CD8-positive, alpha-beta memory T cell (primary cell): Measurements from ENCODE around the gene SLC12A7. TPM values are rescaled to one million over a fixed set of nuclear protein-coding genes. Genes with fewer than 3 reads are reported as not detected.

Source experiments
- CTCF ChIA-PET: fragments of 350-600 bp; sonication (Branson Sonifier 250); formaldehyde crosslinking; loops from one replicate; lab custom pipeline; 2021; ENCODE audit warnings: antibody characterized with exemption; lab: Charles Lee
- POLR2A ChIA-PET: fragments of 350-600 bp; sonication (Branson Sonifier 250); formaldehyde crosslinking; loops from one replicate; lab custom pipeline; 2021; ENCODE audit warnings: antibody characterized with exemption; lab: Charles Lee
- DNase-seq, 5 donors: peaks; one replicate each; pipeline versions ENCODE4 v3.0.0 to v3.0.0-alpha.2; 2020 to 2022; ENCODE audit warnings: mixed read lengths in 1 of 5
- H3K27ac ChIP-seq: one replicate; pipeline ENCODE4 v1.7.0; 2013; ENCODE audit warnings: low read depth, mild to moderate bottlenecking, low read length, moderate library complexity
- H3K27me3 ChIP-seq: 2 replicates; pipeline ENCODE4 v1.7.0; 2013; ENCODE audit warnings: low read length, mild to moderate bottlenecking; ENCODE audit not compliant: insufficient read depth, poor library complexity, severe bottlenecking
- H3K36me3 ChIP-seq: 2 replicates; pipeline ENCODE4 v1.7.0; 2013; ENCODE audit warnings: mild to moderate bottlenecking, low read length, moderate library complexity; ENCODE audit not compliant: insufficient read depth
- H3K4me1 ChIP-seq: 2 replicates; pipeline ENCODE4 v1.7.0; 2013; ENCODE audit warnings: mild to moderate bottlenecking, low read length, moderate library complexity; ENCODE audit not compliant: insufficient read depth
- H3K4me3 ChIP-seq: 2 replicates; pipeline ENCODE4 v1.7.0; 2013; ENCODE audit warnings: mild to moderate bottlenecking, low read length
- H3K9me3 ChIP-seq: 2 replicates; pipeline ENCODE4 v1.7.0; 2013; ENCODE audit warnings: mild to moderate bottlenecking, low read length
- H3K27ac Mint-ChIP-seq, 8 donors: one replicate each; pipeline ENCODE4 v1.8.0; 2020 to 2021; ENCODE audit warnings: mixed read lengths in 8 of 8, mild to moderate bottlenecking in 6 of 8, inconsistent platforms in 3 of 8, moderate library complexity in 3 of 8
- H3K27me3 Mint-ChIP-seq, 2 donors: one replicate each; pipeline ENCODE4 v1.8.0; 2020 to 2021; ENCODE audit warnings: mixed read lengths in 2 of 2, mild to moderate bottlenecking in 1 of 2, moderate library complexity in 1 of 2
- H3K36me3 Mint-ChIP-seq, 3 donors: one replicate each; pipeline ENCODE4 v1.8.0; 2020 to 2021; ENCODE audit warnings: mixed read lengths in 3 of 3, inconsistent platforms in 1 of 3, mild to moderate bottlenecking in 1 of 3
- H3K4me1 Mint-ChIP-seq, 3 donors: one replicate each; pipeline ENCODE4 v1.8.0; 2020 to 2021; ENCODE audit warnings: mixed read lengths in 3 of 3, inconsistent platforms in 1 of 3, mild to moderate bottlenecking in 1 of 3
- H3K4me3 Mint-ChIP-seq, 7 donors: one replicate each; pipeline ENCODE4 v1.8.0; 2020 to 2021; ENCODE audit warnings: mixed read lengths in 7 of 7, mild to moderate bottlenecking in 6 of 7, moderate library complexity in 4 of 7, inconsistent platforms in 2 of 7
- H3K9me3 Mint-ChIP-seq, 5 donors: one replicate each; pipeline ENCODE4 v1.8.0; 2020 to 2022; ENCODE audit warnings: mixed read lengths in 5 of 5, mild to moderate bottlenecking in 3 of 5, moderate library complexity in 2 of 5, inconsistent platforms in 1 of 5
- polyA plus RNA-seq: library from polyadenylated mRNA; unstranded; fragments of 300-500 nt; fragmentation: Illumina TruSeq; gene quantifications from one replicate; pipeline ENCODE4 v1.2.3, GENCODE V29; 2021
- total RNA-seq, 2 experiments: library from RNA; stranded (reverse); gene quantifications; one replicate each; pipeline ENCODE4 v1.2.3, GENCODE V29; 2021

SLC12A7 gene
- total and polyA plus RNA-seq, 3 experiments from 2014 or later: 4.9 to 20.0 (median 6.6) TPM

- ChIA-PET CTCF (no interaction called here), POLR2A (no interaction called here)
- H3K36me3 ChIP-seq: peaks cover 5% of the 10 kb centered on the region
- Mint-ChIP-seq H3K36me3 (peaks cover 0 to 5% (median 0%) of the 10 kb centered on the region in 3 donors), H3K9me3 (no peaks in the 10 kb centered on the region), H3K4me1 (no peaks in the 10 kb centered on the region), H3K27ac (peak overlapping the region in 1 of 8 donors; percentile 38), H3K27me3 (no peaks in the 10 kb centered on the region), H3K4me3 (no peak overlapping the region)
- no peaks in the 10 kb centered on the region for H3K9me3 ChIP-seq
- no peak overlapping the region for H3K4me3 ChIP-seq
- H3K27ac ChIP-seq: no peak overlapping the region
- H3K4me1 ChIP-seq: no peaks in the 10 kb centered on the region
- H3K27me3 ChIP-seq: no peaks in the 10 kb centered on the region
- DNase-seq: no peak
Observed at GRCh38 chr5:1074816-1075554, 36.9 kb downstream of the SLC12A7 start.

DNA sequence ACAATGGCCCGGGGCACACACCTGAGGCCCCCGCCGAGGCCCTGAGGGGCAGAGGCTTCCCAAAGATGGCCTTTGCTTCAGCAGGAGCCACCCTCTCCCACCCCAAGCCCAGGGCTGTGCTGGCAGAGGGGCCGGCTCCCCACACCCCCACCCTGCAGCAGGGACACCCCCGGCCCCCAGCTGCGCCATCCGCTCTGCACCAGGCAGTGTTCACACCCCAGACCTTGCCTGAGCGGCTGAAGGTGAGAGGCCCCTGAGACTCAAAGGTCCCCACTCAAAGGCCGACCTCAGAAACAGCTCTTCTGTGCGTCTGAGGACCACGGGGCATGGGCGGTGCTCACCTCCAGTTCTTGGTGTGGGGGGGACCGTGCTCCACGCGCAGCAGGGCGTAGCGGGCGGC, 37.6 kb downstream of the SLC12A7 start:
- Mint-ChIP-seq H3K9me3 (no peaks in the 10 kb centered on the region), H3K4me3 (no peak overlapping the region), H3K27me3 (no peaks in the 10 kb centered on the region), H3K27ac (no peak overlapping the region), H3K4me1 (no peaks in the 10 kb centered on the region), H3K36me3 (peaks cover 0 to 5% (median 0%) of the 10 kb centered on the region in 3 donors)
- no peak overlapping the region for H3K27ac ChIP-seq
- H3K4me3 ChIP-seq: no peak overlapping the region
- no peaks in the 10 kb centered on the region for H3K4me1 ChIP-seq
- CTCF ChIA-PET: no interaction called here
- DNase-seq: no peak
- peaks cover 2% of the 10 kb centered on the region for H3K36me3 ChIP-seq
- no peaks in the 10 kb centered on the region for H3K27me3 ChIP-seq
- H3K9me3 ChIP-seq: no peaks in the 10 kb centered on the region
- POLR2A ChIA-PET: no interaction called here

DNA sequence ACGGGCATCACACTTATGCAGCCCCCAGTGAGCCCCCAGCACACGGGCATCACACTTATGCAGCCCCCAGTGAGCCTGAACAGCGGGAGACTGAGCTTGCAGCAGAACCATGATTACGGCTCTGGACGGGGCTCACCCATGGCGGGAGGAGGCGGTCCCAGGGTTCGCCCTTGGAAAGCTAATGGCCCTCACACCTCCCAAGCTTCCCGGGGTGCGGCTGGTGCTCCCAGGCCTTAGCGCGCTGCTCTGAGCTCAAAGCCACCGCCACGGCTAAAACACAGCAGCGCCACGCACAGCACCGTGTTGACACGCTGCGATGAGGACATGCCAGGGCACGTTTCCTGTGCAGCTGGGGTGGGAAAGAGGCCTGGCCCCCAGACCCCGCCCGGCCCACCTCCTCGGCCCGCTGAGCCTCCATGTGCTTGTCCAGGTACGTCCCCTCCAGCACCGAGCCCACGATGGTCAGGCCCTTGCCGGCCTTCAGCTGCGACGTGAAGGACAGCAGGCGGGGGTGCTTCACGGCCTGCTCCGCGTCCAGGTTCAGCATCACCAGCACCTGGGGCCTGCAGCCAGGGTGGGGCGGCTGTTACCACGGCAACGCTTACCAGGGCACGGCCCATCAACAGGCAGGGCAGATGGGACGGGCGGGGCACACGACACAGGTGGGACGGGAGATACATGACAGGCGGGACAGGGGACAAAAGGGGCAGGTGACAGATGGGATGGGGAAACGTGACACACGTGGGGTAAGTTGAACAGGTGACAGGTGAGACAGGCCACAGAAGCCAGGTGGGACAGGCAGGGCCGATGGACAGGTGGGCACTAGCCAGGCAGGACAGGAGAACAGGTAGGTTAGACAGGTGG, 38.4 kb downstream of the SLC12A7 start:
- no peaks in the 10 kb centered on the region for H3K36me3 ChIP-seq
- no peaks in the 10 kb centered on the region for H3K4me1 Mint-ChIP-seq
- no peaks in the 10 kb centered on the region for H3K4me1 ChIP-seq
- no peaks in the 10 kb centered on the region for H3K27me3 Mint-ChIP-seq
- no peak overlapping the region for H3K27ac ChIP-seq
- H3K4me3 ChIP-seq: no peak overlapping the region
- no peak overlapping the region for H3K4me3 Mint-ChIP-seq
- POLR2A ChIA-PET: no interaction called here
- H3K27ac Mint-ChIP-seq: peak overlapping the region in 2 of 8 donors; percentile 70 to 90
- no peaks in the 10 kb centered on the region for H3K9me3 Mint-ChIP-seq
- no peak for DNase-seq
- H3K36me3 Mint-ChIP-seq: peaks cover 0 to 5% (median 0%) of the 10 kb centered on the region in 3 donors
- CTCF ChIA-PET: no interaction called here
- H3K9me3 ChIP-seq: no peaks in the 10 kb centered on the region
- H3K27me3 ChIP-seq: no peaks in the 10 kb centered on the region

DNA sequence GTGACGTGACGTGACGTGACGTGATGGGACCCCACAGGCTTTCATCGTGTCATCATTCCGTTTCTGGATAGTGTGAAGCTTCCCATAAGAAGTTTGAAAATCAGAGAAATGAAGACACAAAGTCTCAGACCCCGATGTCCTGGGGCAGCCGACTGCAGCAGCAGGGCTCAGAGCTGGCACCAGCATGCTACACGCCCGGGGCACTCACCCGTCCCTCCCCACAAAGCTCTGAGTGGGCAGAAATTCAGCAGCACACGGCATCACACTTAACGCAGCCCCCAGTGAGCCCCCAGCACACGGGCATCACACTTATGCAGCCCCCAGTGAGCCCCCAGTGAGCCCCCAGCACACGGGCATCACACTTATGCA, 42.2 kb downstream of the SLC12A7 start:
- Mint-ChIP-seq H3K36me3 (peaks cover 0 to 3% (median 0%) of the 10 kb centered on the region in 3 donors), H3K9me3 (no peaks in the 10 kb centered on the region), H3K27ac (no peak overlapping the region), H3K4me3 (no peak overlapping the region), H3K4me1 (no peaks in the 10 kb centered on the region), H3K27me3 (no peaks in the 10 kb centered on the region)
- ChIA-PET POLR2A (no interaction called here), CTCF (no interaction called here)
- Histone ChIP-seq H3K9me3 (no peaks in the 10 kb centered on the region), H3K27me3 (no peaks in the 10 kb centered on the region), H3K4me1 (no peaks in the 10 kb centered on the region), H3K27ac (no peak overlapping the region), H3K36me3 (no peaks in the 10 kb centered on the region), H3K4me3 (no peak overlapping the region)
- DNase-seq: no peak

GRCh38 chr5:1068895-1069719, 42.8 kb downstream of the SLC12A7 start:
- Histone ChIP-seq H3K27me3 (no peaks in the 10 kb centered on the region), H3K4me1 (no peaks in the 10 kb centered on the region), H3K9me3 (no peaks in the 10 kb centered on the region), H3K36me3 (no peaks in the 10 kb centered on the region), H3K27ac (no peak overlapping the region), H3K4me3 (no peak overlapping the region)
- Mint-ChIP-seq H3K27ac (no peak overlapping the region), H3K4me1 (no peaks in the 10 kb centered on the region), H3K27me3 (no peaks in the 10 kb centered on the region), H3K36me3 (peaks cover 0 to 3% (median 0%) of the 10 kb centered on the region in 3 donors), H3K9me3 (no peaks in the 10 kb centered on the region), H3K4me3 (no peak overlapping the region)
- ChIA-PET CTCF (no interaction called here), POLR2A (no interaction called here)
- DNase-seq: no peak

GRCh38 chr5:1068204-1068894, 43.5 kb downstream of the SLC12A7 start:
- H3K27ac Mint-ChIP-seq: peak overlapping the region in 1 of 8 donors; percentile 50
- no peaks in the 10 kb centered on the region for H3K36me3 ChIP-seq
- H3K27me3 Mint-ChIP-seq: no peaks in the 10 kb centered on the region
- CTCF ChIA-PET: no interaction called here
- no peaks in the 10 kb centered on the region for H3K4me1 ChIP-seq
- H3K27ac ChIP-seq: no peak overlapping the region
- H3K4me3 Mint-ChIP-seq: no peak overlapping the region
- H3K4me1 Mint-ChIP-seq: no peaks in the 10 kb centered on the region
- no peaks in the 10 kb centered on the region for H3K9me3 Mint-ChIP-seq
- POLR2A ChIA-PET: no interaction called here
- no peaks in the 10 kb centered on the region for H3K9me3 ChIP-seq
- no peak for DNase-seq
- H3K27me3 ChIP-seq: no peaks in the 10 kb centered on the region
- peaks cover 0 to 3% (median 0%) of the 10 kb centered on the region in 3 donors for H3K36me3 Mint-ChIP-seq
- H3K4me3 ChIP-seq: no peak overlapping the region

DNA sequence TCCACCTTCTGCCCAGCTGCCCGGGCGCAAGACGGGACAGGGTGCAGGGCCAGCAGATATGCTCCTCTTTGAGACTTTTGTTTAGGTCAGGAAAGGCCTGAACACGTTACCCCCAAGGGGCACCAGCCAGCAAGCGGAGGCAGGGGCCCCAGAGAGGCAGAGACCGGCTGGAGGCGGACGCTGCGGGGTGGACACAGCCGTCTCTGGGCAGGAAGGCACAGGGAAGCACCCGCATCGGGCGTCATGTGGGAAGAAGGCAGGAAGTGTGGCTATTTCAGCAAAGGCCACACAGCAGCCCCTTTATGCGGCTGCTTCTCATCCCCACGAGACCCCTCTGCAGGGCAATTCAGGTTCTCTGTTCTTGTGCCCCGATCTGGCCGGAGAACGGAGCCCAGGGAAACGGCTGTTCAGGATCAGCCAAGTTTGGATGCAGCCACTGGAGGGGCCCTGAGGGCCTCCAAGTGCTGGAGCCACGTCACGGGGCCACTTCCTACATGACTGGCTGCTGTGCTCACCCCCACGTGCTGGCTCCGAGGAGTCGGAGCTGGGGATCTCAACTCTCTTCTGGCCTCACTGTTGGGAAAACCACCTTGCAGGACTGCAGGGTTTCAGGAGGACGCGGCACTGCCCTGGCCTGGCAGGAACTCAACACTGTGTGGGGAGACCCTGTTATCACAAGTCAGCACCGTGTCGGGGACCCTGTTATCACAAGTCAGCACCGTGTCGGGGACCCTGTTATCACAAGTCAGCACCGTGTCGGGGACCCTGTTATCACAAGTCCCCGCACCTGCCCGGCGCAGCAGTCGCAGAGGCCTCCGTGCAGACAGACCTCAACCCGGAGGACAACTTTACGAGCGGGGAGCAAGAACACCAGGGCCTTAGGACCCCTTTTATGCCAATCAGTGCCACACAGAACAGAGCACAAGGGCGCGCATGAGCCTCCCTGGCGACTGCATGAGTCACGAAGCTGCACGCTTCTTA, 44.4 kb downstream of the SLC12A7 start:
- ChIA-PET POLR2A (no interaction called here), CTCF (no interaction called here)
- Histone ChIP-seq H3K27me3 (no peaks in the 10 kb centered on the region), H3K36me3 (no peaks in the 10 kb centered on the region), H3K9me3 (no peaks in the 10 kb centered on the region), H3K4me1 (no peaks in the 10 kb centered on the region), H3K4me3 (no peak overlapping the region), H3K27ac (peak overlapping the region; percentile 16)
- no peaks in the 10 kb centered on the region for H3K4me1 Mint-ChIP-seq
- DNase-seq: no peak
- H3K27ac Mint-ChIP-seq: no peak overlapping the region
- peaks cover 0 to 3% (median 0%) of the 10 kb centered on the region in 3 donors for H3K36me3 Mint-ChIP-seq
- no peaks in the 10 kb centered on the region for H3K27me3 Mint-ChIP-seq
- no peaks in the 10 kb centered on the region for H3K9me3 Mint-ChIP-seq
- no peak overlapping the region for H3K4me3 Mint-ChIP-seq
